Activated T-helper 1 cell treated with anti-CD3 and anti-CD28 coated beads, Interleukin-12 subunit alpha, Interleukin-12 subunit beta, Interleukin-2, Interleukin-4 antibody, amounts not matched to agents 30 ng/mL and 10 ng/mL and 1 ng/mL, durations not matched to agents 14 hours and 24 hours and 36 hours (primary cell): ENCODE measurements around the gene RPP40. TPM values are rescaled to one million over a fixed set of nuclear protein-coding genes. Genes with fewer than 3 reads are reported as not detected.
"Not testable (repeated sequence)": the region's sequence is repeated elsewhere in the genome, so short reads cannot be mapped to it uniquely, and the experiment has no call there.

ENCODE experiments used
- DNase-seq: peaks from one replicate; pipeline ENCODE4 v3.0.0; 2021; ENCODE audit warnings: low spot score
- H3K27ac Mint-ChIP-seq: one replicate; pipeline ENCODE4 v1.8.0; 2021; ENCODE audit warnings: mild to moderate bottlenecking, mixed read lengths
- H3K27me3 Mint-ChIP-seq: one replicate; pipeline ENCODE4 v1.8.0; 2022; ENCODE audit warnings: mild to moderate bottlenecking, moderate library complexity, mixed read lengths; ENCODE audit not compliant: insufficient read depth
- H3K36me3 Mint-ChIP-seq: one replicate; pipeline ENCODE4 v1.8.0; 2021; ENCODE audit warnings: low read depth, mixed read lengths
- H3K4me1 Mint-ChIP-seq: one replicate; pipeline ENCODE4 v1.8.0; 2021; ENCODE audit warnings: low read depth, mixed read lengths
- H3K4me3 Mint-ChIP-seq: one replicate; pipeline ENCODE4 v1.8.0; 2021; ENCODE audit warnings: mild to moderate bottlenecking, moderate library complexity, mixed read lengths
- H3K9me3 Mint-ChIP-seq: one replicate; pipeline ENCODE4 v1.8.0; 2021; ENCODE audit warnings: mixed read lengths
- intact Hi-C: fragments of 100-400 bp; cut with micrococcal nuclease; formaldehyde crosslinking; loops from one replicate; pipeline ENCODE4 v1.15.1; 2024
- total RNA-seq: library from RNA; stranded (reverse); gene quantifications from 2 replicates; pipeline ENCODE4 v1.2.3, GENCODE V29; 2022

Gene RPP40
- 15.1 and 16.4 TPM in 2 replicates for total RNA-seq

- Mint-ChIP-seq H3K4me1 (peaks cover 4% of the 10 kb centered on the region), H3K36me3 (peaks cover 5% of the 10 kb centered on the region), H3K4me3 (peak within 1 kb of the TSS; percentile 90), H3K27me3 (no peaks in the 10 kb centered on the region), H3K27ac (peak within 1 kb of the TSS; percentile 95), H3K9me3 (no peaks in the 10 kb centered on the region)
- intact Hi-C loops = loop anchor here (1.0 to 5.0 kb wide), 10 partner anchors 27 to 981 kb away; partner anchors contain the start of genes ECI2 and LYRM4
- DNase-seq = peak; percentile 97
Measured at GRCh38 chr6:5003604-5004372, at the start of gene RPP40. RPP40 (minus strand) TSS chr6:5004037; CDS start chr6:5004002, 35 bp downstream.

DNA sequence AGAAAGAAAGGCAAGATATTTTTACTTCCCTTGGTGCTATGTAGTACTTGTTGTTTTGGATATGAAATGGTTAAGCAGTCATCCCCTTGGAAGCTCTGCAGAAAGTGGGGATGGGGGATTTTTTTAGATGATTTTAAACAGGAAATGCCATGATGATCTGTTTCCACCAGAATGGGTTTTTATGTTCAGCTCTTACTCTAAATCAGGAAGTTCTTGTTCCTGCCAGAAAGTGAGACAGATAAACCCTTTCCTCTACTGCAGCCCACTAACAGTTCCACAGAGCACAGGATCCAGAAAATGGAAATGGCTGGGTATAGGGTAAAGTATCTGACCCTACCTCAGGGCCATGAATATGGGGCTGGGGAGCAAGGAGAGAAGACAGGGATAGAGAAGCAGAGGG, 49.2 kb upstream of the RPP40 start:
- DNase-seq = no peak
- peaks cover 3% of the 10 kb centered on the region for H3K36me3 Mint-ChIP-seq
- peaks cover 19% of the 10 kb centered on the region for H3K9me3 Mint-ChIP-seq
- no peak overlapping the region for H3K27ac Mint-ChIP-seq
- peaks cover 6% of the 10 kb centered on the region for H3K4me1 Mint-ChIP-seq
- no peak overlapping the region for H3K4me3 Mint-ChIP-seq
- intact Hi-C loops = no loop called here
- H3K27me3 Mint-ChIP-seq = no peaks in the 10 kb centered on the region

DNA sequence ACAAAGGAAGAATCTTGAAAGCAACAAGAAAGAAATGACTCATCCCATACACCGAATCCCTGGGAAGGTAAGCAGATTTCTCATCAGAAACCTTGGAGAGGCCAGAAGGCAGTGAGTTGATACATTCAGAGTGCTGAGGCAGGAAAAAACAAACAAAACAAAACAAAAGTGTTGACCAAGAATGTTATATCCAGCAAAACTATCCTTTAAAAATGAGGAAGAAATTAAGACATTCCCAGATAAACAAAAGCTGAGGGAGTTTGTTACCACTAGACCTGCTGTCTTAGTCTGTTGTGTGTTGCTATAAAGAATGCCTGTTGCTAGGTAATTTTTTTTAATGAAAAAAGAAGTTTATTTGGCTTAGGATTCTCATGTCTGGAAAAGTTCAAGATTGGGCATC, 47.6 kb upstream of the RPP40 start:
- no peak for DNase-seq
- no peaks in the 10 kb centered on the region for H3K27me3 Mint-ChIP-seq
- H3K36me3 Mint-ChIP-seq = peaks cover 3% of the 10 kb centered on the region
- H3K4me3 Mint-ChIP-seq = no peak overlapping the region
- H3K4me1 Mint-ChIP-seq = peaks cover 6% of the 10 kb centered on the region
- intact Hi-C loops = no loop called here
- peaks cover 19% of the 10 kb centered on the region for H3K9me3 Mint-ChIP-seq
- no peak overlapping the region for H3K27ac Mint-ChIP-seq

GRCh38 chr6:5050009-5050408, 46.2 kb upstream of the RPP40 start:
- intact Hi-C loops = no loop called here
- H3K36me3 Mint-ChIP-seq = peaks cover 3% of the 10 kb centered on the region
- DNase-seq = no peak
- H3K9me3 Mint-ChIP-seq = peaks cover 19% of the 10 kb centered on the region
- H3K4me3 Mint-ChIP-seq = no peak overlapping the region
- H3K4me1 Mint-ChIP-seq = peaks cover 6% of the 10 kb centered on the region
- H3K27ac Mint-ChIP-seq = no peak overlapping the region
- no peaks in the 10 kb centered on the region for H3K27me3 Mint-ChIP-seq

GRCh38 chr6:5046430-5046829, 42.6 kb upstream of the RPP40 start:
- Mint-ChIP-seq H3K4me1 (no peaks in the 10 kb centered on the region), H3K36me3 (peaks cover 3% of the 10 kb centered on the region), H3K9me3 (peaks cover 15% of the 10 kb centered on the region), H3K4me3 (no peak overlapping the region), H3K27me3 (peaks cover 1% of the 10 kb centered on the region), H3K27ac (no peak overlapping the region)
- no peak for DNase-seq
- intact Hi-C loops = no loop called here

GRCh38 chr6:5045416-5045815, 41.6 kb upstream of the RPP40 start:
- Mint-ChIP-seq H3K4me1 (no peaks in the 10 kb centered on the region), H3K4me3 (no peak overlapping the region), H3K36me3 (no peaks in the 10 kb centered on the region), H3K9me3 (peaks cover 4% of the 10 kb centered on the region), H3K27me3 (peaks cover 1% of the 10 kb centered on the region), H3K27ac (no peak overlapping the region)
- no peak for DNase-seq
- intact Hi-C loops = no loop called here

DNA sequence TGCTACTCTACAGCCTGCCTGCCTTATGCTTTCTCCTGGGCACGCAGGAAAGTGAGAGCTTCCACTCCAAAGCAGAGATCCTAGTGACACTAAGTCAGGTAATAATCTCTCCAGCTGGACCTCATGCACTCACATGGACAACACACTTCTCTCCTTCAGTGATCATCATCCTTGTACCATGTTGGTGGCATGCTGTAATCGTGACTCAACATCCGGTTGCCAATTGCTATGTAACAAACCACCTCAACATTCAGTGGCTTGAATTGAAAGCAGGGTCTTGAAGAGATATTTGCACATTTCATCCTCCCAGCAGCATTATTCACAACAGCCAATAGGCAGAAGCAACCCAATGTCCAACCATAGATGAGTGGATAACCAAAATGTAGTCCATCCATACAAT, 41.0 kb upstream of the RPP40 start:
- Mint-ChIP-seq H3K27me3 (peaks cover 1% of the 10 kb centered on the region), H3K27ac (no peak overlapping the region), H3K36me3 (no peaks in the 10 kb centered on the region), H3K4me3 (no peak overlapping the region), H3K4me1 (no peaks in the 10 kb centered on the region), H3K9me3 (peaks cover 4% of the 10 kb centered on the region)
- intact Hi-C loops = no loop called here
- DNase-seq = no peak

- intact Hi-C loops = no loop called here
- Mint-ChIP-seq H3K4me3 (no peak overlapping the region), H3K4me1 (no peaks in the 10 kb centered on the region), H3K36me3 (no peaks in the 10 kb centered on the region), H3K27me3 (peaks cover 1% of the 10 kb centered on the region), H3K27ac (no peak overlapping the region), H3K9me3 (no peaks in the 10 kb centered on the region)
- no peak for DNase-seq
Measured at GRCh38 chr6:5042436-5042835, 38.6 kb upstream of the RPP40 start.

DNA sequence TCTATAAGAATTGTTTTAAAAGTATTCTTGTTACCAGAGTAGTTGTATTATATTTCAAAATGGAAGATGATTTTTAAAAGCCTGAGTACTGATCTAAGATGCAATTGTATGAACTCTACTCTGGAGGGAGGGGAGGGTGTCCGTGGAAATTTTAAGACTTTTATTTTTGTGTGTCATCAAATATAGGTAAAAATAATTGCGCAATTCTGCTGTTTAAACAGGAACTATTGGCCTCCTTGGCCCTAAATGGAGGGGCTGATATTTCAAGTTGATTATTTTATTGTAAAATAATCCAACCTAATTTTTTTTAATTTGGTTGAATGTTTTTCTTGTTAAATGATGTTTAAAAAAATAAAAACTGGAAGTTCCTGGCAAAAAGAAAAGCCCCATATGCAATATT, 38.1 kb upstream of the RPP40 start:
- peaks cover 1% of the 10 kb centered on the region for H3K27me3 Mint-ChIP-seq
- H3K27ac Mint-ChIP-seq = no peak overlapping the region
- H3K4me1 Mint-ChIP-seq = no peaks in the 10 kb centered on the region
- H3K4me3 Mint-ChIP-seq = no peak overlapping the region
- DNase-seq = no peak
- intact Hi-C loops = no loop called here
- H3K36me3 Mint-ChIP-seq = no peaks in the 10 kb centered on the region
- no peaks in the 10 kb centered on the region for H3K9me3 Mint-ChIP-seq

GRCh38 chr6:5036269-5036668, 32.4 kb upstream of the RPP40 start:
- H3K36me3 Mint-ChIP-seq = no peaks in the 10 kb centered on the region
- H3K9me3 Mint-ChIP-seq = no peaks in the 10 kb centered on the region
- intact Hi-C loops = no loop called here
- H3K4me3 Mint-ChIP-seq = no peak overlapping the region
- DNase-seq = no peak
- no peaks in the 10 kb centered on the region for H3K27me3 Mint-ChIP-seq
- H3K4me1 Mint-ChIP-seq = no peaks in the 10 kb centered on the region
- no peak overlapping the region for H3K27ac Mint-ChIP-seq

- Mint-ChIP-seq H3K9me3 (no peaks in the 10 kb centered on the region), H3K36me3 (no peaks in the 10 kb centered on the region), H3K27me3 (no peaks in the 10 kb centered on the region), H3K4me3 (no peak overlapping the region), H3K4me1 (no peaks in the 10 kb centered on the region), H3K27ac (peak overlapping the region; percentile 52)
- no peak for DNase-seq
- intact Hi-C loops = no loop called here
Measured at GRCh38 chr6:5034736-5035135, 30.9 kb upstream of the RPP40 start.

GRCh38 chr6:5034328-5034727, 30.5 kb upstream of the RPP40 start:
- intact Hi-C loops = no loop called here
- no peaks in the 10 kb centered on the region for H3K4me1 Mint-ChIP-seq
- no peaks in the 10 kb centered on the region for H3K27me3 Mint-ChIP-seq
- no peak overlapping the region for H3K4me3 Mint-ChIP-seq
- H3K36me3 Mint-ChIP-seq = no peaks in the 10 kb centered on the region
- H3K9me3 Mint-ChIP-seq = no peaks in the 10 kb centered on the region
- DNase-seq = no peak
- no peak overlapping the region for H3K27ac Mint-ChIP-seq

DNA sequence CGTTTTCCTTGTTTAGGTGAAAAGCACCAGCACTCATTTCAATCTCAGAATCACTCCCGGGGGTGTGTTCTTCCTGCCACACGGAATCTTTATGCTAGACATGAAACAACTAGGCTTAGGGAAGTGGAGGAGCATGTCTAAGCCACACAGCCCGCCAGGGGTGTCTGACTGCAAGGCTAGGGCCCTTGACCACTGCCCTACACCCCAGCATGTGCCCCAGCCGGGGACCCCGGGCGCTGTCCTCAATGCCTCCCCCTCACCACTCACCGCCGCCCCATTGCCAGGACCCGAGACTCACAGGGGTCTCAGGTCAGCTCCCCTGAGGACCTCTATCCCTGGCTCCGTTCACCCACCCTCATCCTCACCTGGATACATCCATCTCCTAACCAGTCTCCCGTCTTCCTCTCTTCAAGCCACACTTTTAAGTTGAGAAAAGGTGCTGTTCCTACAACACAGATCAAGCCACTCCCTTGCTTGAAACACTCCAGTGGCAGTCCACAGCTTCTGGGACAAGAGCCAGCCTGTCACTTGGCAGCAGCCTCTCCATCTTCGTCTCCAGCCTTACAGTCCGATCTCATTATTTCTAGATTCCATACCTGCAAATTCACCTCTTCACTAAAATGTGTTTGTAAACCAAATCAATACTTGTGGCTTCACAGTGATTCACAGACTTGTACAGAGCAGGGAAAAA, 29.5 kb upstream of the RPP40 start:
- intact Hi-C loops, H3K9me3 Mint-ChIP-seq, DNase-seq, H3K4me1 Mint-ChIP-seq, H3K27me3 Mint-ChIP-seq, H3K36me3 Mint-ChIP-seq, H3K4me3 Mint-ChIP-seq, H3K27ac Mint-ChIP-seq: not testable (repeated sequence)
